HepG2 (cell line): ENCODE measurements around the gene TNPO3. TPM values are rescaled to one million over a fixed set of nuclear protein-coding genes. Genes with fewer than 3 reads are reported as not detected.

Experiments
- ATF7-NPFF ChIP-seq: sonication (generic); formaldehyde crosslinking; IDR thresholded peaks from 2 replicates; pipeline ENCODE4 v1.8.1; 2023; ENCODE audit warnings: mild to moderate bottlenecking, low read depth, missing genetic modification reagents, moderate library complexity
- DMAP1 ChIP-seq: IDR thresholded peaks from 2 replicates; pipeline ENCODE4 v1.6.1; 2016
- FOXJ3 ChIP-seq: sonication (generic); formaldehyde crosslinking; IDR thresholded peaks from 2 replicates; pipeline ENCODE4 v1.4.0; 2020; ENCODE audit warnings: missing genetic modification reagents, mild to moderate bottlenecking, borderline replicate concordance
- HCFC1 ChIP-seq: fragments of 150-350 bp; IDR thresholded peaks from 2 replicates; pipeline ENCODE4 v1.6.1; 2014; ENCODE audit warnings: low read depth, low read length
- KLF15 ChIP-seq: sonication (generic); formaldehyde crosslinking; IDR thresholded peaks from 2 replicates; pipeline ENCODE4 v1.8.1; 2023; ENCODE audit warnings: borderline replicate concordance, mild to moderate bottlenecking, inconsistent platforms, missing genetic modification reagents, mixed read lengths
- MTF2 ChIP-seq: sonication (generic); formaldehyde crosslinking; IDR thresholded peaks from 2 replicates; pipeline ENCODE4 v1.5.0; 2020; ENCODE audit warnings: missing genetic modification reagents, borderline replicate concordance
- POLR2A ChIP-seq, 2 experiments: IDR thresholded peaks; 2 replicates each; pipeline ENCODE4 v1.6.1; 2011; ENCODE audit warnings: low read depth in 2 of 2, low read length in 2 of 2, mild to moderate bottlenecking in 1 of 2, moderate library complexity in 1 of 2; ENCODE audit not compliant: insufficient read depth in 1 of 2
- RARG ChIP-seq: sonication (generic); formaldehyde crosslinking; IDR thresholded peaks from 2 replicates; pipeline ENCODE4 v1.4.0; 2020; ENCODE audit warnings: low read depth, mild to moderate bottlenecking, missing genetic modification reagents
- SRSF9 ChIP-seq: fragments of 200-400 bp; formaldehyde crosslinking; IDR thresholded peaks from 2 replicates; pipeline ENCODE4 v1.6.1; 2018; ENCODE audit warnings: borderline replicate concordance, mild to moderate bottlenecking, low read depth, low read length; ENCODE audit not compliant: insufficient read depth, poor library complexity, severe bottlenecking
- XBP1 ChIP-seq: sonication (generic); formaldehyde crosslinking; IDR thresholded peaks from 2 replicates; pipeline ENCODE4 v1.5.0; 2020; ENCODE audit warnings: missing genetic modification reagents
- ZNF253 ChIP-seq: sonication (generic); formaldehyde crosslinking; IDR thresholded peaks from 2 replicates; pipeline ENCODE4 v1.8.0; 2022; ENCODE audit warnings: mild to moderate bottlenecking, missing genetic modification reagents, borderline replicate concordance
- ZNF567 ChIP-seq: sonication (generic); formaldehyde crosslinking; IDR thresholded peaks from 2 replicates; pipeline ENCODE4 v1.8.1; 2023; ENCODE audit warnings: mild to moderate bottlenecking, missing genetic modification reagents, borderline replicate concordance
- ZNF713 ChIP-seq: sonication (generic); formaldehyde crosslinking; IDR thresholded peaks from 2 replicates; pipeline ENCODE4 v1.4.0; 2020; ENCODE audit warnings: mild to moderate bottlenecking, missing genetic modification reagents
- polyA plus RNA-seq, 8 experiments: library from polyadenylated mRNA; depleted of rRNA in 3 of 8; stranded (reverse) in 7 of 8; unstranded in 1 of 8; fragments of >200 nt; fragmentation: Illumina TruSeq in 4 of 8; extraction: Trizol in 4 of 8; gene quantifications; 2 replicates each; pipeline versions ENCODE4 v1.2.1 to v1.2.3, GENCODE V29; 2011 to 2016; ENCODE audit warnings: low read depth in 4 of 8, missing spikeins in 1 of 8, mixed read lengths in 1 of 8; ENCODE audit not compliant: insufficient read depth in 1 of 8
- total RNA-seq, 5 experiments: library from RNA; depleted of rRNA; stranded (reverse); fragments of >200 nt; fragmentation: Illumina TruSeq; extraction: Trizol; gene quantifications; 2 replicates each; pipeline ENCODE4 v1.2.3, GENCODE V29; 2016; ENCODE audit warnings: low read depth in 1 of 5
- TF ChIP-seq, protein P1 (sequence below): sonication (generic); formaldehyde crosslinking; IDR thresholded peaks from 2 replicates; pipeline ENCODE4 v1.8.0; 2023; ENCODE audit warnings: mild to moderate bottlenecking, missing genetic modification reagents
- TF ChIP-seq, protein P2 (sequence below): sonication (generic); formaldehyde crosslinking; IDR thresholded peaks from 2 replicates; pipeline ENCODE4 v1.5.0; 2020; ENCODE audit warnings: mild to moderate bottlenecking, missing genetic modification reagents

The TNPO3 gene
- total and polyA plus RNA-seq, 2 of the 13 experiments (the other 11 are each of a cell fraction or from before 2014, with no cell fraction given): 23.8 to 44.6 TPM

DNA sequence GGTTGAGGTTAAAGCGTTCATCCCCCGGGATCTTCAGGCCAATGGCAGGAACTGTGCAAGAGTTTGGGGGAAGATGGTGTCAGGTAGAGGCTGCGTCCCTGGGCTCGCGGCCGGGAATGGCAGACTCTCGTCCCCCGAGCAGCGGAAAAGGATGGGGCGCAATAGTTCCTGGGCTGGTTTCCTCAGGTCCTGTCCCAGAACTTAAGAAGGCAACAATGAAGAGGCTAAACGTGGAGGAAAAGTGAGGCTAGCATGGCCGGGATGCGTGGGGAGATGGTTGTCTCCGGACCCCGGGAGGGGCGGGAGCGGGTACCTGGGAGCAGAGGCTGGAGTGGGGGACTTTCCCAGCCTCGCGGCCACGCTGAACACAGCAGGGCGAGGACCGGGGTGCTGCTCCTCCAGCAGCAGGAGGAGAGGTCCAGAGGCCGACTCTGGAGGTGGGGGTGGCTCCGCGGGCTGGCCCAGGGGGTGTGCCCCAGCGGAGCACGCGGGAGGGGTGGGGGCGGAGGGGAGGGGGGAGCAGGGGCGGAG, 116.3 kb downstream of the TNPO3 start (continued):
- TF ChIP-seq, protein P1, sequence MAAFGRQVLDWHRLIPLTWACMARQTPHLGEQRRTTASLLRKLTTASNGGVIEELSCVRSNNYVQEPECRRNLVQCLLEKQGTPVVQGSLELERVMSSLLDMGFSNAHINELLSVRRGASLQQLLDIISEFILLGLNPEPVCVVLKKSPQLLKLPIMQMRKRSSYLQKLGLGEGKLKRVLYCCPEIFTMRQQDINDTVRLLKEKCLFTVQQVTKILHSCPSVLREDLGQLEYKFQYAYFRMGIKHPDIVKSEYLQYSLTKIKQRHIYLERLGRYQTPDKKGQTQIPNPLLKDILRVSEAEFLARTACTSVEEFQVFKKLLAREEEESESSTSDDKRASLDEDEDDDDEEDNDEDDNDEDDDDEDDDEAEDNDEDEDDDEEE (CRISPR knock-in tag): no peak
- TF ChIP-seq FOXJ3 (CRISPR knock-in tag) (no peak), MTF2 (CRISPR knock-in tag) (0 out of 2 replicates have a peak, but pooled peaks have one; percentile 7), SRSF9 (no peak), KLF15 (CRISPR knock-in tag) (no peak), POLR2A (IDR thresholded peaks at IDR 0.05; ENCODE audit: insufficient read depth in 1 of 2, low read depth in 2 of 2, low read length in 2 of 2) (no peak), RARG (CRISPR knock-in tag) (no peak), DMAP1 (CRISPR knock-in tag) (no peak), HCFC1 (no peak), ZNF567 (CRISPR knock-in tag) (0 out of 2 replicates have a peak, but pooled peaks have one; percentile 33), ZNF713 (CRISPR knock-in tag) (no peak), ZNF253 (CRISPR knock-in tag) (no peak), ATF7-NPFF (CRISPR knock-in tag) (0 out of 2 replicates have a peak, but pooled peaks have one; percentile 8), XBP1 (CRISPR knock-in tag) (no peak)
- TF ChIP-seq, protein P2, sequence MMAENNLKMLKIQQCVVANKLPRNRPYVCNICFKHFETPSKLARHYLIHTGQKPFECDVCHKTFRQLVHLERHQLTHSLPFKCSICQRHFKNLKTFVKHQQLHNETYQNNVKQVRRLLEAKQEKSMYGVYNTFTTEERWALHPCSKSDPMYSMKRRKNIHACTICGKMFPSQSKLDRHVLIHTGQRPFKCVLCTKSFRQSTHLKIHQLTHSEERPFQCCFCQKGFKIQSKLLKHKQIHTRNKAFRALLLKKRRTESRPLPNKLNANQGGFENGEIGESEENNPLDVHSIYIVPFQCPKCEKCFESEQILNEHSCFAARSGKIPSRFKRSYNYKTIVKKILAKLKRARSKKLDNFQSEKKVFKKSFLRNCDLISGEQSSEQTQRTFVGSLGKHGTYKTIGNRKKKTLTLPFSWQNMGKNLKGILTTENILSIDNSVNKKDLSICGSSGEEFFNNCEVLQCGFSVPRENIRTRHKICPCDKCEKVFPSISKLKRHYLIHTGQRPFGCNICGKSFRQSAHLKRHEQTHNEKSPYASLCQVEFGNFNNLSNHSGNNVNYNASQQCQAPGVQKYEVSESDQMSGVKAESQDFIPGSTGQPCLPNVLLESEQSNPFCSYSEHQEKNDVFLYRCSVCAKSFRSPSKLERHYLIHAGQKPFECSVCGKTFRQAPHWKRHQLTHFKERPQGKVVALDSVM (CRISPR knock-in tag): no peak
